ENCODE data around the gene PANX1. TPM values are rescaled to one million over a fixed set of nuclear protein-coding genes. Genes with fewer than 3 reads are reported as not detected.
A peak's percentile ranks its signal among the peaks of the same experiment; 100 is the strongest.

PANX1 gene
- total RNA-seq, 4 donors from 2014 or later, result 16.7 to 77.6 (median 30.4) TPM

DNA sequence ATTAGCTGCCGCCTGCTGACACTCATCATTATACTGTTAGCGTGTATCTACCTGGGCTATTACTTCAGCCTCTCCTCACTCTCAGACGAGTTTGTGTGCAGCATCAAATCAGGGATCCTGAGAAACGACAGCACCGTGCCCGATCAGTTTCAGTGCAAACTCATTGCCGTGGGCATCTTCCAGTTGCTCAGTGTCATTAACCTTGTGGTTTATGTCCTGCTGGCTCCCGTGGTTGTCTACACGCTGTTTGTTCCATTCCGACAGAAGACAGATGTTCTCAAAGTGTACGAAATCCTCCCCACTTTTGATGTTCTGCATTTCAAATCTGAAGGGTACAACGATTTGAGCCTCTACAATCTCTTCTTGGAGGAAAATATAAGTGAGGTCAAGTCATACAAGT, 51.1 kb downstream of the PANX1 start:
- TF ChIP-seq, protein P1, sequence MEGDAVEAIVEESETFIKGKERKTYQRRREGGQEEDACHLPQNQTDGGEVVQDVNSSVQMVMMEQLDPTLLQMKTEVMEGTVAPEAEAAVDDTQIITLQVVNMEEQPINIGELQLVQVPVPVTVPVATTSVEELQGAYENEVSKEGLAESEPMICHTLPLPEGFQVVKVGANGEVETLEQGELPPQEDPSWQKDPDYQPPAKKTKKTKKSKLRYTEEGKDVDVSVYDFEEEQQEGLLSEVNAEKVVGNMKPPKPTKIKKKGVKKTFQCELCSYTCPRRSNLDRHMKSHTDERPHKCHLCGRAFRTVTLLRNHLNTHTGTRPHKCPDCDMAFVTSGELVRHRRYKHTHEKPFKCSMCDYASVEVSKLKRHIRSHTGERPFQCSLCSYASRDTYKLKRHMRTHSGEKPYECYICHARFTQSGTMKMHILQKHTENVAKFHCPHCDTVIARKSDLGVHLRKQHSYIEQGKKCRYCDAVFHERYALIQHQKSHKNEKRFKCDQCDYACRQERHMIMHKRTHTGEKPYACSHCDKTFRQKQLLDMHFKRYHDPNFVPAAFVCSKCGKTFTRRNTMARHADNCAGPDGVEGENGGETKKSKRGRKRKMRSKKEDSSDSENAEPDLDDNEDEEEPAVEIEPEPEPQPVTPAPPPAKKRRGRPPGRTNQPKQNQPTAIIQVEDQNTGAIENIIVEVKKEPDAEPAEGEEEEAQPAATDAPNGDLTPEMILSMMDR (IDR thresholded peaks at IDR 0.05), result no peak
- no peak for DNase-seq (ENCODE audit: low spot score)
- ATAC-seq (ENCODE audit: low FRiP score), result no peak

DNA sequence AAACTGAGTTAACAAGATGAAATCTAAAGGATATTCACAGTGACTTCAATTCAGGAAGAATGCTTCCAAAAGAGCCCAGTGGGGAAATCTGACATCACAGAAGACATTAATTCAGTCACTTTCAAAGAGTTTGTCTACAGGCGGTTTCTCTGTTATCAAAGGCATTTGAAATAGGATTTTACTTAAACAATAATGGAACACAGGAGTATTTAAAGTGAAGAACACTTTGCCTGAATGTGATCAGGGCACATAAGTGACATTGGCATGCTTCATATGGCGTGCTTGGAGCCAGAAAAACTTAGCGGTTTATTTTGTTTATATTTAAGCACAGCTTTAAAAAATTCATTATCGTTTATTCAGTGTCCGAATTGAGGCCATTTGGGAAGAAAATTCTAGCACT, 52.9 kb downstream of the PANX1 start:
- no peak for ATAC-seq (ENCODE audit: low FRiP score)
- no peak for DNase-seq (ENCODE audit: low spot score)
- TF ChIP-seq, protein P1 (IDR thresholded peaks at IDR 0.05), result no peak

DNA sequence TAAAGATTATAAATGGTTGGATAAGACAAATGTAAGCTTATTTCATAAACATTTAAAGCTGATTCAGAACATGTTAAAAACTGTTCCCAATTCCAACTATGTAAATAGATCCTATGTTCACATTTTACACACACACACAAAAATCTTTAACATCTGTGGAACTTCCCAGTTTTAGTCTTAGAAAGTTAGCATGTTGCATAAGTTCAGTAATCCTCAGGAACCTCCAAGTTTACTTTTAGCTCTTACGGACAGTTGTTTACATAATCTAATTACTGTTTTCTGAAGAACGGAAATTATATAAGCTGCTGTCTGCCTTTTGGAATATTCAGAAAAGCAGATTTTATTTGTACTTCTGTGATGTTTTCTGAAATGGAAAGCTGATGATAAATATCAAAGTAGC, 53.3 kb downstream of the PANX1 start:
- TF ChIP-seq, protein P1 (IDR thresholded peaks at IDR 0.05), result no peak
- ATAC-seq (ENCODE audit: low FRiP score) (no peak), DNase-seq (ENCODE audit: low spot score) (no peak)

DNA sequence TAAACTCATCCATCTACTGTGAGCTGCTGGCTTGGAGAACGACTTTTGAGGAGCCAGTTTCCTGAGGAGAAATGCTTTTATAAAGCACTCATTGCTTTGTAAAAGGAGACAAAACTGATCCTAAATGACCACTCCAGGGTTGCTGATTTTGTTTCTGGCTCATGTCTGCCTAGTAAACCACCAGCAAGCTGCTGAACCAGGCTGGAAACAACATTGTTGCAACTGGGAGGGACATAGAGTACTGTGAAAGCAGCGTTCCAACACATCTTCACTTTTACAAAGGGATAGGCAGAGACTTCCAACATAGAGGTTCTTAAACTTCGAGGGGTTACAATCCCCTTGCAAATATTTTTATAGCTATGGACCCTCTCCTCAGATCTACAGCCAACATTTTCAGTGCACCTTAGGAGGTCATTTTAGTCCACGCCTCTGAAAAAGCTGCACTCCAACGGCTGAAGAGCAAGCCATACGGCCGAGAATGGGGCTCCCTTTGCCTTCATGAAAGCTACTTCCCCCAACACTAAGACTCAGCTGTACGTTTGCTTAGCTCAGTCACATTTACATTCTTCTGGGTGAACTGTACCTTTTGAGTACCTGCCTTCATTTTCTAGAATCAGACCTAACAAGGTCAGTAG, 54.7 kb downstream of the PANX1 start:
- ATAC-seq (ENCODE audit: low FRiP score) (no peak), DNase-seq (ENCODE audit: low spot score) (no peak)
- TF ChIP-seq, protein P1 (IDR thresholded peaks at IDR 0.05), result no peak

DNA sequence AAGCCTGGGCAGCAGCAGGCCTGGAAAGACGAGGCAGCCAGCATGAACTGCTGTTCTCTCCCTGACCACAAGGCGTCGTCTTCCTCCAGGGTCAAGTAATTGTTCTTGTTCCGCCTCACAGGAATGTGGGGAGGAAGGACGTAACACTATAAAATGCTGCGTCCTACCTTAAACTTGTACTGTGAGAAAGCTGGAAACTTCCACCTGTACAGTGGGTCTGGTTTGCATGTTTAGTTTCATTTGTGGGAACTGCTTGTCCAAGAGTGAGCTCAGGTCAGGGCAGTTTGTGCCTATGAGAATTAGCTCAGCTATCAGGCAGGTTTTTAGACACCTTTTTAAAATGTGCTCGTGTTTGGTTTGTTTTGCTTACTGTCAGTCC, 55.2 kb downstream of the PANX1 start:
- DNase-seq (ENCODE audit: low spot score) (peak; percentile 37), ATAC-seq (ENCODE audit: low FRiP score) (peak; percentile 10)
- TF ChIP-seq, protein P1 (IDR thresholded peaks at IDR 0.05), result peak in 1 of 3 donors; percentile 21

DNA sequence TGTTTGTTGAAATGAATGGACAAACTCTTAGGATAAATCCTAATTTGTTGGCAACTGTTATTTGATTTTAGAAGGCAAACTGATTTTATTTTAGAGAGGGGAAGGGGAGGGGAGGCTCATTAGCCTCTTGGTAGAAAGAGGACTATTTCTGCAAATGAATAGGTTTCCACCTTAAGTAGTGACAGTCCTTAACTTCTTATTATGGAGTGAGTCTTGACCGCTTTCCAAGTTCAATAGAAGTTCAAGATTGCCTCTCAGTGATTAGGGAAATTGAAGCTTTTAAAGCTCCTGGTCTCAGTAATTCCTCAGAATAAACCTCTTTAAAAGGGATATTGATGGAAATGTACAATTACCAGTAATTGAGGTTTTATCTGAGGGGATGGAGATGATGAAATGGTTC, 55.7 kb downstream of the PANX1 start:
- DNase-seq (ENCODE audit: low spot score), result no peak
- no peak for ATAC-seq (ENCODE audit: low FRiP score)

DNA sequence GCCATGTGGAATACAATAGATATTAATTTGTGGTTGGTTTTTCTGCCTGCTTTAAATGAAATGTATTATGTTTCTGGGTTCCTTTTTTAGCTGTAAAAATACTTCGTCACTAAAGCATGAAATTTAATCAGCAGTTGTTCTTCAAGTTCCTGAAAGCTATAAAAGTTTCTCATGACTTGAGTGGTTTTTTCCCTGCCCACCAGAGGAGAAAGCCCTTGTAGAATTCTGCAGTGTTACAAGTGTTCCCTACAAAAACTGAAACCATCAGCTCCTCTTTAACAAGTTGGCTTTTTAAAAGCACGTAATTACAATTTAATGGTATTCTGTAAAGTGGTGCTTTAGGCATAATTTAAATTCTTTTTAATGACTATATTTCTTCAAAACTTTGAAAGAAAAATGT, 56.2 kb downstream of the PANX1 start:
- ATAC-seq (ENCODE audit: low FRiP score), result no peak
- TF ChIP-seq, protein P1 (IDR thresholded peaks at IDR 0.05), result no peak
- DNase-seq (ENCODE audit: low spot score), result no peak

More for the DNA sequence above, 55.7 kb downstream of the PANX1 start:
- TF ChIP-seq, protein P1 (IDR thresholded peaks at IDR 0.05), result no peak

Measured in omental fat pad (tissue), 4 donors.